Esophagus muscularis mucosa (tissue), 4 donors: ENCODE results near the gene ACSS1.

Experiments used
- EP300 ChIP-seq: sonication (generic); formaldehyde crosslinking; IDR thresholded peaks from one replicate; pipeline ENCODE4 v1.6.1; 2017; ENCODE audit warnings: antibody characterized with exemption
- POLR2A ChIP-seq: fragments of 450-650 bp; IDR thresholded peaks from one replicate; pipeline ENCODE4 v1.6.1; 2017; ENCODE audit warnings: antibody characterized with exemption, moderate library complexity, mild to moderate bottlenecking, low read depth
- POLR2AphosphoS5 ChIP-seq, 2 donors: sonication (generic); formaldehyde crosslinking; IDR thresholded peaks; one replicate each; pipeline ENCODE4 v1.6.1; 2017; ENCODE audit warnings: antibody characterized with exemption in 2 of 2
- TF ChIP-seq, protein P1 (sequence below), 3 experiments: fragments of 200-600 bp in 2 of 3; fragments of 450-650 bp in 1 of 3; sonication (generic) in 2 of 3; IDR thresholded peaks; one replicate each; pipeline ENCODE4 v1.5.1; 2017 to 2019; ENCODE audit warnings: antibody characterized with exemption in 3 of 3, mild to moderate bottlenecking in 2 of 3, moderate library complexity in 1 of 3

- no peak for TF ChIP-seq EP300
- no peak for TF ChIP-seq POLR2A
- TF ChIP-seq, protein P1, sequence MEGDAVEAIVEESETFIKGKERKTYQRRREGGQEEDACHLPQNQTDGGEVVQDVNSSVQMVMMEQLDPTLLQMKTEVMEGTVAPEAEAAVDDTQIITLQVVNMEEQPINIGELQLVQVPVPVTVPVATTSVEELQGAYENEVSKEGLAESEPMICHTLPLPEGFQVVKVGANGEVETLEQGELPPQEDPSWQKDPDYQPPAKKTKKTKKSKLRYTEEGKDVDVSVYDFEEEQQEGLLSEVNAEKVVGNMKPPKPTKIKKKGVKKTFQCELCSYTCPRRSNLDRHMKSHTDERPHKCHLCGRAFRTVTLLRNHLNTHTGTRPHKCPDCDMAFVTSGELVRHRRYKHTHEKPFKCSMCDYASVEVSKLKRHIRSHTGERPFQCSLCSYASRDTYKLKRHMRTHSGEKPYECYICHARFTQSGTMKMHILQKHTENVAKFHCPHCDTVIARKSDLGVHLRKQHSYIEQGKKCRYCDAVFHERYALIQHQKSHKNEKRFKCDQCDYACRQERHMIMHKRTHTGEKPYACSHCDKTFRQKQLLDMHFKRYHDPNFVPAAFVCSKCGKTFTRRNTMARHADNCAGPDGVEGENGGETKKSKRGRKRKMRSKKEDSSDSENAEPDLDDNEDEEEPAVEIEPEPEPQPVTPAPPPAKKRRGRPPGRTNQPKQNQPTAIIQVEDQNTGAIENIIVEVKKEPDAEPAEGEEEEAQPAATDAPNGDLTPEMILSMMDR (IDR thresholded peaks at IDR 0.05) = no peak
- TF ChIP-seq POLR2AphosphoS5 (IDR thresholded peaks at IDR 0.05) = no peak
These were observed 31.2 kb upstream of the ACSS1 start for GRCh38 chr20:25089096-25089495.
